ENCODE results near the gene CACNA1I.

The CACNA1I gene

GRCh38 chr22:39528080-39528661 lies 42.4 kb upstream of the CACNA1I start:
- H3K4me3 ChIP-seq (ENCODE audit: low read length in 2 of 2) = peak overlapping the region in 1 of 2 donors; percentile 59
- H3K36me3 ChIP-seq (ENCODE audit: control insufficient read depth in 2 of 2, insufficient read depth in 2 of 2, low read length in 2 of 2) = peaks cover 9 to 34% of the 10 kb centered on the region in 2 donors
- peak overlapping the region; percentile 53 for H3K27ac ChIP-seq (ENCODE audit: low read length)
- H3K9me3 ChIP-seq (ENCODE audit: control insufficient read depth in 2 of 2, low read length in 2 of 2) = no peaks in the 10 kb centered on the region
- H3K27me3 ChIP-seq (ENCODE audit: control insufficient read depth in 1 of 2, insufficient read depth in 2 of 2, low read length in 2 of 2) = no peaks in the 10 kb centered on the region
- H3K4me1 ChIP-seq (ENCODE audit: control insufficient read depth, insufficient read depth, low read length) = peaks cover 70% of the 10 kb centered on the region
- peak overlapping the region; percentile 19 to 29 for H3K9ac ChIP-seq (ENCODE audit: low read length in 2 of 2)

GRCh38 chr22:39528681-39529486 lies 41.7 kb upstream of the CACNA1I start:
- Histone ChIP-seq H3K4me3 (ENCODE audit: low read length in 2 of 2) (peak overlapping the region; percentile 31 to 59), H3K9me3 (ENCODE audit: control insufficient read depth in 2 of 2, low read length in 2 of 2) (no peaks in the 10 kb centered on the region), H3K9ac (ENCODE audit: low read length in 2 of 2) (peak overlapping the region; percentile 19 to 42), H3K36me3 (ENCODE audit: control insufficient read depth in 2 of 2, insufficient read depth in 2 of 2, low read length in 2 of 2) (peaks cover 7 to 32% of the 10 kb centered on the region in 2 donors), H3K4me1 (ENCODE audit: control insufficient read depth, insufficient read depth, low read length) (peaks cover 64% of the 10 kb centered on the region), H3K27ac (ENCODE audit: low read length) (peak overlapping the region; percentile 53), H3K27me3 (ENCODE audit: control insufficient read depth in 1 of 2, insufficient read depth in 2 of 2, low read length in 2 of 2) (no peaks in the 10 kb centered on the region)

DNA sequence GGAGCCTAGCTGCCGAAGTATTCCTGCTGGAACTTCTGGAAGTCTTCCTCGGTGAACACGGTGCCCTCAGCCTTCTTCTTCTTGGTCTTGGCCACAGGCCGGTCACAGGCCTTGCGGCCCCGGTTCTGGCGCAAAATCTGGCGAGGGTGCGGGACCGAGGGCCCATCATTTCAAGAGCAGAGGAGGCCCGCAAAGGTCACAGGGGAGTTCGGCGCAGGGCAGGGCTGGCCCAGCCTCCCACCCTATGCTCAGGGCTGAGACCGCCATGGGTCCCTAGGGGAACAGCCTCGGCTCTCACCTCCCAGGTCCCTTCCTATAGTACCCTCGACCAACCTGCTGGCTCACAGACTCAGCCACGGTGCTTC lies 41.1 kb upstream of the CACNA1I start:
- Histone ChIP-seq H3K27me3 (ENCODE audit: control insufficient read depth in 1 of 2, insufficient read depth in 2 of 2, low read length in 2 of 2) (no peaks in the 10 kb centered on the region), H3K4me1 (ENCODE audit: control insufficient read depth, insufficient read depth, low read length) (peaks cover 61% of the 10 kb centered on the region), H3K36me3 (ENCODE audit: control insufficient read depth in 2 of 2, insufficient read depth in 2 of 2, low read length in 2 of 2) (peaks cover 2 to 28% of the 10 kb centered on the region in 2 donors), H3K9ac (ENCODE audit: low read length in 2 of 2) (peak overlapping the region; percentile 4 to 13), H3K27ac (ENCODE audit: low read length) (peak overlapping the region; percentile 24), H3K9me3 (ENCODE audit: control insufficient read depth in 2 of 2, low read length in 2 of 2) (no peaks in the 10 kb centered on the region), H3K4me3 (ENCODE audit: low read length in 2 of 2) (peak overlapping the region in 1 of 2 donors; percentile 59)

DNA sequence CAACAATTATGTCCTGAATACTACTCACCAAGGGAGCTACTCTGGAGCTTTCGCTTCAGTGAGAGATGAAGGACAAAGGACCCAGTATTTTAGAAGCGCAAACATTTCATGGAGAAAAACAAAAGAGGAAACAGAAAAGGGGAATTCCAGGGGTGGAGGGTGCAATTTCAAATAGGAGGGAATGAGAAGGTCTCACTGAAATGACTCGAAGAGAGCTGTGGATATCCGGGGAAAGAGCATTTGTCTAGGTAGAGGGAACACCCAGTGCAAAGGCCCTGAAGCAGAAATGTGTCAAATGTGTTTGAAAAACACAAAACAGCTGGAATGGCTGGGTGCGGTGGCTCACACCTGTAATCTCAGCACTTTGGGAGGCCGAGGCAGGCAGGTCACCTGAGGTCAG lies 40.4 kb upstream of the CACNA1I start:
- H3K4me3 ChIP-seq (ENCODE audit: low read length in 2 of 2) = no peak overlapping the region
- H3K9ac ChIP-seq (ENCODE audit: low read length in 2 of 2) = no peak overlapping the region
- peaks cover 0 to 24% of the 10 kb centered on the region in 2 donors for H3K36me3 ChIP-seq (ENCODE audit: control insufficient read depth in 2 of 2, insufficient read depth in 2 of 2, low read length in 2 of 2)
- no peaks in the 10 kb centered on the region for H3K9me3 ChIP-seq (ENCODE audit: control insufficient read depth in 2 of 2, low read length in 2 of 2)
- peaks cover 61% of the 10 kb centered on the region for H3K4me1 ChIP-seq (ENCODE audit: control insufficient read depth, insufficient read depth, low read length)
- H3K27ac ChIP-seq (ENCODE audit: low read length) = peak overlapping the region; percentile 24
- H3K27me3 ChIP-seq (ENCODE audit: control insufficient read depth in 1 of 2, insufficient read depth in 2 of 2, low read length in 2 of 2) = no peaks in the 10 kb centered on the region

- Histone ChIP-seq H3K36me3 (ENCODE audit: control insufficient read depth in 2 of 2, insufficient read depth in 2 of 2, low read length in 2 of 2) (peaks cover 0 to 21% of the 10 kb centered on the region in 2 donors), H3K27me3 (ENCODE audit: control insufficient read depth in 1 of 2, insufficient read depth in 2 of 2, low read length in 2 of 2) (no peaks in the 10 kb centered on the region), H3K4me3 (ENCODE audit: low read length in 2 of 2) (peak overlapping the region in 1 of 2 donors; percentile 47), H3K4me1 (ENCODE audit: control insufficient read depth, insufficient read depth, low read length) (peaks cover 56% of the 10 kb centered on the region), H3K27ac (ENCODE audit: low read length) (no peak overlapping the region), H3K9me3 (ENCODE audit: control insufficient read depth in 2 of 2, low read length in 2 of 2) (no peaks in the 10 kb centered on the region), H3K9ac (ENCODE audit: low read length in 2 of 2) (no peak overlapping the region)
These were observed 39.7 kb upstream of the CACNA1I start for GRCh38 chr22:39530692-39531331.

- Histone ChIP-seq H3K36me3 (ENCODE audit: control insufficient read depth in 2 of 2, insufficient read depth in 2 of 2, low read length in 2 of 2) (peaks cover 0 to 15% of the 10 kb centered on the region in 2 donors), H3K9ac (ENCODE audit: low read length in 2 of 2) (peak within 1 kb of the TSS; percentile 96), H3K4me3 (ENCODE audit: low read length in 2 of 2) (peak within 1 kb of the TSS; percentile 92 to 98), H3K27me3 (ENCODE audit: control insufficient read depth in 1 of 2, insufficient read depth in 2 of 2, low read length in 2 of 2) (no peaks in the 10 kb centered on the region), H3K27ac (ENCODE audit: low read length) (peak within 1 kb of the TSS; percentile 87), H3K9me3 (ENCODE audit: control insufficient read depth in 2 of 2, low read length in 2 of 2) (no peaks in the 10 kb centered on the region), H3K4me1 (ENCODE audit: control insufficient read depth, insufficient read depth, low read length) (peaks cover 54% of the 10 kb centered on the region)
These were observed 38.1 kb upstream of the CACNA1I start, which contains the start of gene RPS19BP1 for GRCh38 chr22:39532215-39533073. TSS of gene RPS19BP1 (minus strand) at chr22:39532748. CDS start at chr22:39532738, 10 bp downstream.

- H3K36me3 ChIP-seq (ENCODE audit: control insufficient read depth in 2 of 2, insufficient read depth in 2 of 2, low read length in 2 of 2) = peaks cover 0 to 7% of the 10 kb centered on the region in 2 donors
- H3K4me1 ChIP-seq (ENCODE audit: control insufficient read depth, insufficient read depth, low read length) = peaks cover 37% of the 10 kb centered on the region
- H3K4me3 ChIP-seq (ENCODE audit: low read length in 2 of 2) = no peak overlapping the region
- H3K9ac ChIP-seq (ENCODE audit: low read length in 2 of 2) = no peak overlapping the region
- no peaks in the 10 kb centered on the region for H3K9me3 ChIP-seq (ENCODE audit: control insufficient read depth in 2 of 2, low read length in 2 of 2)
- no peaks in the 10 kb centered on the region for H3K27me3 ChIP-seq (ENCODE audit: control insufficient read depth in 1 of 2, insufficient read depth in 2 of 2, low read length in 2 of 2)
- H3K27ac ChIP-seq (ENCODE audit: low read length) = no peak overlapping the region
These were observed 36.5 kb upstream of the CACNA1I start for GRCh38 chr22:39534092-39534506.

GRCh38 chr22:39534591-39535356 lies 35.8 kb upstream of the CACNA1I start:
- no peak overlapping the region for H3K9ac ChIP-seq (ENCODE audit: low read length in 2 of 2)
- peaks cover 31% of the 10 kb centered on the region for H3K4me1 ChIP-seq (ENCODE audit: control insufficient read depth, insufficient read depth, low read length)
- no peak overlapping the region for H3K27ac ChIP-seq (ENCODE audit: low read length)
- no peaks in the 10 kb centered on the region for H3K27me3 ChIP-seq (ENCODE audit: control insufficient read depth in 1 of 2, insufficient read depth in 2 of 2, low read length in 2 of 2)
- peak overlapping the region; percentile 43 to 54 for H3K4me3 ChIP-seq (ENCODE audit: low read length in 2 of 2)
- peaks cover 0 to 7% of the 10 kb centered on the region in 2 donors for H3K36me3 ChIP-seq (ENCODE audit: control insufficient read depth in 2 of 2, insufficient read depth in 2 of 2, low read length in 2 of 2)
- no peaks in the 10 kb centered on the region for H3K9me3 ChIP-seq (ENCODE audit: control insufficient read depth in 2 of 2, low read length in 2 of 2)

GRCh38 chr22:39535357-39535725 lies 35.2 kb upstream of the CACNA1I start:
- no peak overlapping the region for H3K9ac ChIP-seq (ENCODE audit: low read length in 2 of 2)
- H3K27ac ChIP-seq (ENCODE audit: low read length) = no peak overlapping the region
- no peaks in the 10 kb centered on the region for H3K27me3 ChIP-seq (ENCODE audit: control insufficient read depth in 1 of 2, insufficient read depth in 2 of 2, low read length in 2 of 2)
- H3K4me1 ChIP-seq (ENCODE audit: control insufficient read depth, insufficient read depth, low read length) = peaks cover 25% of the 10 kb centered on the region
- H3K36me3 ChIP-seq (ENCODE audit: control insufficient read depth in 2 of 2, insufficient read depth in 2 of 2, low read length in 2 of 2) = peaks cover 0 to 3% of the 10 kb centered on the region in 2 donors
- no peaks in the 10 kb centered on the region for H3K9me3 ChIP-seq (ENCODE audit: control insufficient read depth in 2 of 2, low read length in 2 of 2)
- no peak overlapping the region for H3K4me3 ChIP-seq (ENCODE audit: low read length in 2 of 2)

Measured in stomach smooth muscle (tissue), 2 donors.